Mammary epithelial cell (primary cell): ENCODE results near the gene SYT9.

ENCODE experiments used
- CTCF ChIP-seq, 2 donors: IDR thresholded peaks in 1 of 2; conservative IDR thresholded peaks in 1 of 2; 2 replicates each; pipeline ENCODE4 v1.5.1; 2011 to 2012; ENCODE audit warnings: inconsistent platforms in 2 of 2, low read length in 2 of 2, mild to moderate bottlenecking in 2 of 2, control low read depth in 1 of 2, low read depth in 1 of 2; ENCODE audit not compliant: insufficient read depth in 1 of 2; ENCODE audit errors: extremely low read depth in 1 of 2
- EZH2 ChIP-seq: IDR thresholded peaks from 2 replicates; pipeline ENCODE4 v1.6.1; 2012; ENCODE audit warnings: low read length, inconsistent platforms, borderline replicate concordance

- no peak for TF ChIP-seq CTCF (conservative IDR thresholded peaks at IDR 0.05 in 1 of 2, IDR thresholded peaks at IDR 0.05 in 1 of 2; ENCODE audit: extremely low read depth in 1 of 2, insufficient read depth in 1 of 2, low read depth in 1 of 2, low read length in 2 of 2)
- no peak for TF ChIP-seq EZH2
Measured at GRCh38 chr11:7385532-7385931, 133.8 kb downstream of the SYT9 start.
